ENCODE results near the gene IL37.

Gene IL37

DNA sequence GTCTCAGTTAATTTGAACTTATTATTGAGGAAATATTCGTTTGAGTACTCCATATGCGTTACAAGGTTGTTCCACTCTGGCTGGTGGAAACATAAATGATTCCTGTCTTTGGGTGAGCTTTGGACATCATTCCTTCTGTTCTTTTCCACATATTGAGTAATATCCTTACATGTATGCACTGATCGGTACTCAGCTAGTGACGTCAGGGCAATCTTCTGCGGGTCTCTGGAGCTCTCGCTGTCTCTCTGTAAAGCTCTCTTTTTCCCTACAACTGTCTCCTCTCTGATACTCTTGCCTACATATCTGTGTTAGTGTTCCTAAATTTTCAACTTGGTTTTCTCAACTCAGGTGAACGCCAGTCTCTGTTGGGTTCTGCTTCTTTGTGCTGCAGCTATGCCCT lies 43.4 kb downstream of the IL37 start:
- in situ Hi-C loops (cut with HindIII; ENCODE audit: low sequenced_read_pairs): no loop called here

GRCh38 chr2:112957511-112957910 lies 46.5 kb downstream of the IL37 start:
- in situ Hi-C loops (cut with HindIII; ENCODE audit: low sequenced_read_pairs): no loop called here

DNA sequence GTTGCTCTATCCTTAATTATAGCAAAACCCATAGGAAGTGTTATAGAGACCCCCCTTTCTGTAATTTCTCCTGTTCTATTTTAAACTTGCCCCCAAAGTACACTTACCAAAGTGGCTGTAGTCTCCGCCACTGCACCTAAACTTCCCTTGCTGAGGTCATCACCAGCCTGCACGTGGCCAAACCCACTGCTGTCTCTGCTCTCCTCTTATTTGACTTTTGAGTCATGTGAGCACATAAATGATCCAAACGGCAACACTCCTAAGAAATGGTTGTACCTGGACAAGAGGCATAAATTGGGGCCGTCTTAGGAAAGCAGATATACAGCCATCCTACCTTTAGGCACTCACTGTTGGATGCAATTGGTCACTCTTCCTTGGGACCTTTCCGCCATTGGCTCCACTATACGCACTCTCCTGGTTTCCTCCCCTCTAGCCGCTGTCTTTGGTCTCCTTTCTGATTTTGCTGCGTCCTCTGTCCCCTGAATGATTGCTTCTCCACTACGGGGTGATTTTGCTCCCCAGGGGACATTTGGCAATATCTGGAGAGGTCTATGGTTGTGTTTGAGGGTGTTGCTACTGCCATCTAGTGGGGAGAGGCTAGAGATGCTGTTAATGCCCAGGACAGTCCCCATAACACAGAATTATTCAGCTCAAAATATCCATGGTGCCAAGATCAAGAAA lies 47.6 kb downstream of the IL37 start:
- in situ Hi-C loops (cut with HindIII; ENCODE audit: low sequenced_read_pairs): no loop called here

GRCh38 chr2:112959109-112959812 lies 48.3 kb downstream of the IL37 start:
- in situ Hi-C loops (cut with HindIII; ENCODE audit: low sequenced_read_pairs): no loop called here

DNA sequence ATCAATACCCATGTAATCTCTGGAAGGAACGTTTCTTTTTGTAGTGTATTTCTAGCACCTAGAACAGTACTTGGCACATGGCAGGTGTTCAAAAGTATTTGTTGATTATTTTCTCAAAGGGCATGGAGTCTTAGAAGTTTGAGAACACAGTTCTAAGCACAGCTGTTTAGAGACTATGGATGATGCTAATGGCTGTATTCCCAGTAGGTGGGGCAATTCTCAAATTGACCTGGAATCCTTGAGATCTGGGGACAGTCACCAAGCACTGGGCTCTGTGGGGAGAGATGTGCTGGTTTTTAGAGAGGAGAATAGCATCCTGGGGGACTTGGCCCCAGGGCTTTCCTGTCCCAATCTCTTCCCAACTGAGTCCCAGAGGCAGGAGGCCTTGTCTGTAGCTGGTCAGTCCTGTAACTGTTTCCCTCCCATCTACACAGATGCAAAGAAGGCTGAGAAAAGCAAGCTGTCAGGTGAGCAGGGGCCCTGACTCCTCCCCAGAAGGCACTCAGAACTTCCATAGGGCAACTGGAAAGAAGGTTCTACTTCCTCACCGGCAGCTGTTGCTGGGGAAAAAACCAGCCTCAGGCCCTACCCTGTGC lies 49.4 kb downstream of the IL37 start:
- in situ Hi-C loops (cut with HindIII; ENCODE audit: low sequenced_read_pairs): no loop called here

DNA sequence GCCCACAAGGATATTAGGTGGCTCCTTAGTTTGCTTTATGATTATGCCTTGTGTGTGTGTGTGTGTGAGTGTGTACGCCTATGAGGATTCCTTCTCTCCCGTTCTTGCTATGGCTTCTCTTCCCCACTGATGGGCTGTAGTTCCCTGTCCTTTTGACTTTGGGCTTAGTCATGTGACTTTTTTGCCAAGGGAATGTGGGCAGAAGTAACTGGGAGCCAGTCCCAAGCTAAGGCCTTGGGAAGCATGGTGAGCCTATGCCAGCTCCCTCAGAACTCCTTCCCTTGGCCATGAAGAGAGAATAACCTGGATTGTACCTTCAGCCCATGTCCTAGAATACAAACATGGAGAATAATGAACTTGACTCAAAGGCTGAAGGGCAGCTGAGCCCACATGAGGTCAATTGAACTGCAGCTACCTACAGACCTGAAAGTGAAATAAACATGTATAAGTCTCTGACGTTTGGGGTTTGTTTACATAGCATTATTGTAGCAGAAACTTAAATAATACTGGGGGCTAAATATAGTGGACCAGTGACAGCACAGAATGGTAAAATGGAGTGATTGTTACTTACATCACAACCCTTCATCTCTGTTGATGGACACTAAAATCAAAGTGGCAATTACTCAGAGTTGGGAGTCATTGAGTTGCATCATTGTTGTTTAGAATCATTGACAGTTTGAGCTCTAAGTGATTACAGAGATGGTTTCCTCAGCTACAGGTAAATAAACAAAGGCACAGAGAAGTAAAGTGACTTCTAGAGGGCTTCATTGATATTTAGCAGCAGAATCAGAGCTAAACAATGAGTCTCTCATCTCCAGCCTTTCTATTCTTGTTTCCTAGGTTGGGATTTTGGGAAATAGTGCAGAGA lies 51.6 kb downstream of the IL37 start:
- in situ Hi-C loops (cut with HindIII; ENCODE audit: low sequenced_read_pairs): no loop called here

DNA sequence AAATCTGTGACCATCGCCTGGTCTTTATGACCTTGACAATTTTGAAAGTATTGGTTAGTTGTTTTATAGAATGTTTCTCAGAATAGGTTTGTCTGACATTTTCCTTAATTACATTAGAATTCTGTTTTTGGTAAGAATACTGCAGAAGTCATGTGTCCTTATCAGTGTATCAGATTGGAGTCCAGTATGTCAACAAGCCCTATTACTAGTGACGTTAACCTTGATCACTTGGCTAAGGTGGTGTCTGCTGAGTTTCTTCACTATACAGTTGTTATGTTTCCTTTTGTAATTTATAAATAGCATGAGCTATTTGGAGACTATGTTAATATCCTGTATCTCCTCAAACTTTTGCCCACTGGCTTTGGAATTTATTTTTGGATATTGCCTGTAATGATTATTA lies 56.1 kb downstream of the IL37 start:
- in situ Hi-C loops (cut with HindIII; ENCODE audit: low sequenced_read_pairs): no loop called here

All from DLD1 (cell line).